Hepatocyte (in vitro differentiated cells): ENCODE data around the gene CACNA2D4.

Experiments
- CTCF ChIP-seq: fragments of 200-600 bp; sonication (generic); IDR thresholded peaks from 2 replicates; pipeline ENCODE4 v1.5.1; 2016; ENCODE audit warnings: antibody characterized with exemption, mild to moderate bottlenecking; ENCODE audit not compliant: poor library complexity
- EZH2phosphoT487 ChIP-seq: fragments of 200-600 bp; sonication (generic); IDR thresholded peaks from one replicate; pipeline ENCODE4 v1.6.1; 2018; ENCODE audit warnings: antibody characterized with exemption, mild to moderate bottlenecking, low read depth, moderate library complexity; ENCODE audit not compliant: unreplicated experiment, severe bottlenecking

GRCh38 chr12:1924996-1925683 is 6.7 kb upstream of the CACNA2D4 start:
- TF ChIP-seq CTCF = no peak
- no peak for TF ChIP-seq EZH2phosphoT487
